ENCODE results near the gene SNRPA. TPM values are rescaled to one million over a fixed set of nuclear protein-coding genes. Genes with fewer than 3 reads are reported as not detected.

The SNRPA gene
- total RNA-seq, 2 donors from 2014 or later: 18.7 to 42.2 TPM

GRCh38 chr19:40709817-40710216 is 41.2 kb upstream of the SNRPA start:
- Histone ChIP-seq H3K4me1 (peaks cover 8% of the 10 kb centered on the region), H3K9me3 (no peaks in the 10 kb centered on the region), H3K27ac (no peak overlapping the region), H3K36me3 (replicated peaks in 1 of 2; ENCODE audit: insufficient read depth in 1 of 2, low read depth in 2 of 2) (peaks cover 0 to 8% of the 10 kb centered on the region in 2 donors), H3K27me3 (no peaks in the 10 kb centered on the region), H3K4me3 (no peak overlapping the region)
- 89 to 92% methylated on average over 5 of the region's 5 CpGs for WGBS, 2 donors
- no peak for DNase-seq
- TF ChIP-seq POLR2A (IDR thresholded peaks at IDR 0.05): no peak
- TF ChIP-seq, protein P1, sequence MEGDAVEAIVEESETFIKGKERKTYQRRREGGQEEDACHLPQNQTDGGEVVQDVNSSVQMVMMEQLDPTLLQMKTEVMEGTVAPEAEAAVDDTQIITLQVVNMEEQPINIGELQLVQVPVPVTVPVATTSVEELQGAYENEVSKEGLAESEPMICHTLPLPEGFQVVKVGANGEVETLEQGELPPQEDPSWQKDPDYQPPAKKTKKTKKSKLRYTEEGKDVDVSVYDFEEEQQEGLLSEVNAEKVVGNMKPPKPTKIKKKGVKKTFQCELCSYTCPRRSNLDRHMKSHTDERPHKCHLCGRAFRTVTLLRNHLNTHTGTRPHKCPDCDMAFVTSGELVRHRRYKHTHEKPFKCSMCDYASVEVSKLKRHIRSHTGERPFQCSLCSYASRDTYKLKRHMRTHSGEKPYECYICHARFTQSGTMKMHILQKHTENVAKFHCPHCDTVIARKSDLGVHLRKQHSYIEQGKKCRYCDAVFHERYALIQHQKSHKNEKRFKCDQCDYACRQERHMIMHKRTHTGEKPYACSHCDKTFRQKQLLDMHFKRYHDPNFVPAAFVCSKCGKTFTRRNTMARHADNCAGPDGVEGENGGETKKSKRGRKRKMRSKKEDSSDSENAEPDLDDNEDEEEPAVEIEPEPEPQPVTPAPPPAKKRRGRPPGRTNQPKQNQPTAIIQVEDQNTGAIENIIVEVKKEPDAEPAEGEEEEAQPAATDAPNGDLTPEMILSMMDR (IDR thresholded peaks at IDR 0.05): no peak
- no peak for ATAC-seq
- intact Hi-C loops (cut with DNase I): no loop called here

- ATAC-seq (no peak), DNase-seq (no peak)
- H3K4me3 ChIP-seq: no peak overlapping the region
- H3K4me1 ChIP-seq: peaks cover 24% of the 10 kb centered on the region
- H3K9me3 ChIP-seq: no peaks in the 10 kb centered on the region
- 79 to 83% methylated on average over 8 to 11 of the region's 11 CpGs for WGBS, 2 donors
- intact Hi-C loops (cut with DNase I): no loop called here
- H3K36me3 ChIP-seq (replicated peaks in 1 of 2; ENCODE audit: insufficient read depth in 1 of 2, low read depth in 2 of 2): peaks cover 0 to 4% of the 10 kb centered on the region in 2 donors
- H3K27ac ChIP-seq: peak overlapping the region in 2 of 4 donors; percentile 98 to 99
- H3K27me3 ChIP-seq: no peaks in the 10 kb centered on the region
- TF ChIP-seq POLR2A (IDR thresholded peaks at IDR 0.05): no peak
- TF ChIP-seq, protein P1 (IDR thresholded peaks at IDR 0.05): no peak
Observed at GRCh38 chr19:40713939-40714338, 37.1 kb upstream of the SNRPA start.

DNA sequence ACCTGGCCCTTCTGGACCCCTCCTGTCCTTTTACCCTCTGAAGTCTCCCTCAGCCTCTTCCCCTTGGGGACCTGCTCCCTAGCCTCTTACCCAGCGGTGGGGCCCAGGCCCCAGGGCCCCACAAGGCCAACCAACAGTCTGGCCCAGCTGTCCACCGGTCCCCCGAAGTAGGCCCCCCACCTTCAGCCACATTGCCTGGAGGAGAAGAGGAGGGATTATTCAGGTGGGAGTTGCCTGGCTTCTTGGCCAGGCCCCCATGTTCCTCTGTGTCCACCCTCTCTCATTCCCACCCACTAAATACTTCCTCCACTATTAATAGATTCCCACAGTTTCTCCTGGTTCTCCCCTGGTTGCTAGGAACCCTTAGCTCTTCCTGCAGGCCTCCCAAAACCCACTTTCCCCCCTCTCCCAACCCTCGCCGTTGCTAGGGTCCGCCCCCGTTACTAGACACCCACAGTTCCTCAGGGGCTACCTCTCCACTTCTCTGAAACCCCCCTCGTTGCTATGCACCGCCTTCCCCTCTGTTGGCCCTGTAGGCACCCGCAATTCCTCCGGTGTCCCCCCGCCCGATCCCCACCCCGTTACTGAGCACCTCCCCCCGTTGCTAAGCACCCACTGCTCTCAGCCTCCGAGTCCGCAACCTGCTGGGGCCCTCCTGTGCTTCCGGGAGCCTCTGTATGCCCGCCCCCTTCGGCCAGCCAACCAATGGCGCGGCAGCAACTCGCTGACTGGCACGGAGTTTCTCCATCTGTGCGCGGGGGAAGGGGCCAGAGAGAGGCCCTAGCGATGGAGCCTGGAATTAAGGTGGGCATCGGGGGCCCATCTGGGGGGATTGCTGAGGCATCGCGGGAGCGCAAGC is 36.3 kb upstream of the SNRPA start:
- no peak for TF ChIP-seq POLR2A (IDR thresholded peaks at IDR 0.05)
- TF ChIP-seq, protein P1 (IDR thresholded peaks at IDR 0.05): no peak
- WGBS, 2 donors: 5 to 6% methylated on average over 23 to 28 of the region's 31 CpGs
- Histone ChIP-seq H3K27ac (peak overlapping the region; percentile 93 to 99 (median 98)), H3K4me1 (peaks cover 28% of the 10 kb centered on the region), H3K36me3 (replicated peaks in 1 of 2; ENCODE audit: insufficient read depth in 1 of 2, low read depth in 2 of 2) (peaks cover 0 to 2% of the 10 kb centered on the region in 2 donors), H3K27me3 (no peaks in the 10 kb centered on the region), H3K4me3 (peak overlapping the region in 1 of 2 donors; percentile 10), H3K9me3 (no peaks in the 10 kb centered on the region)
- DNase-seq: peak; percentile 93 to 95 (median 94)
- intact Hi-C loops (cut with DNase I): no loop called here
- ATAC-seq: peak; percentile 66

DNA sequence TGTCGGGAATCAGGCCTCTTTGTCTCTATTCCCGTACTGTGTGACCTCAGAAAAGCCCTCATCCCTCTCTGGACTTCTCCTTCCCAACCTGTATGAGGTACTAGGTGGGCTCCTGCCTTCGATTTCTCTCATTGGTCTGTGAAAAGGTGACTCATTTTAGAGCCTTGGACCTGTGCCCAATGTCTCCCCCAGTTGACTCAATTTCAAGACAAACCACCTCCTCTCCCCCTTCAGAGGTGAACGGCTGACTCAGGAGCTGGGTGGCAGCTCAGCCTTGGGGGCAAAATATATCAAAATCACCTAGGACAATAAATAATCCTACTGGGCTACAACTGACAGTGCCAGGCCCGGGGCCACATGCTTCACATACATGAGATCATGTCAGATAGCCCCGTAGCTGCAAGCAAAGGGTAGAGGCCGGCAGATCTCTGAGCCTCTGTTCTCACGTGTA is 34.9 kb upstream of the SNRPA start:
- TF ChIP-seq, protein P1 (IDR thresholded peaks at IDR 0.05): no peak
- peak in 1 of 3 donors; percentile 17 for TF ChIP-seq POLR2A (IDR thresholded peaks at IDR 0.05)
- intact Hi-C loops (cut with DNase I): no loop called here
- WGBS, 2 donors: 4 to 7% methylated on average over 5 to 8 of the region's 8 CpGs

More for the DNA sequence above, 34.9 kb upstream of the SNRPA start:
- peak in 3 of 4 donors; percentile 47 to 64 (median 48) for DNase-seq
- H3K4me1 ChIP-seq: peaks cover 42% of the 10 kb centered on the region
- peak overlapping the region in 1 of 2 donors; percentile 83 for H3K4me3 ChIP-seq
- H3K27me3 ChIP-seq: no peaks in the 10 kb centered on the region
- peaks cover 0 to 2% of the 10 kb centered on the region in 2 donors for H3K36me3 ChIP-seq (replicated peaks in 1 of 2; ENCODE audit: insufficient read depth in 1 of 2, low read depth in 2 of 2)
- H3K9me3 ChIP-seq: no peaks in the 10 kb centered on the region
- no peak for ATAC-seq
- peak overlapping the region; percentile 93 to 99 (median 98) for H3K27ac ChIP-seq

Data from body of pancreas (tissue), 4 donors.